ENCODE results near the gene ACADL. TPM values are rescaled to one million over a fixed set of nuclear protein-coding genes. Genes with fewer than 3 reads are reported as not detected.
"Not testable (repeated sequence)": the region's sequence is repeated elsewhere in the genome, so short reads cannot be mapped to it uniquely, and the experiment has no call there.

The ACADL gene
- total RNA-seq, 1 experiment from 2014 or later = 1.3 TPM

DNA sequence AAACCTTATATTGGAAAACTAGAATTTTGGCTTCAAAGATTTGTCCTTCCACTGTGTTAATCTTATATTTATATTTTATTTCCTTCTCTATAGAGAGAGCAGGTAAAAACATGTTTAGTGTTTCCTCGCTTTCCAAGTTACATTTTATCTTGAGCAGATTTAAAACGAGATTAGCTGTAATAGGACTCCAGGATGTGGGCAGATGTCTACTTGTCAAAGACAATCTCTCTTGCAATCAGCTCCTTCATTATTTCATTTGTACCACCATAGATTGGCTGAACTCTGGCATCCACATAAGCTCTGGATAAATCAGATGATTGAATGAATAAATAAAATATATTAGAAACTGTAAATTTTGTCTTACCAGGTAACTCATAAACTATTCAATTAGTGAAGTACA, 36.5 kb downstream of the ACADL start:
- Mint-ChIP-seq H3K27me3 (ENCODE audit: unreplicated experiment) (no peaks in the 10 kb centered on the region), H3K27ac (ENCODE audit: unreplicated experiment) (peak overlapping the region; percentile 85), H3K4me3 (ENCODE audit: low read depth, unreplicated experiment) (peak overlapping the region; percentile 44), H3K36me3 (ENCODE audit: insufficient read depth, unreplicated experiment) (peaks cover 22% of the 10 kb centered on the region), H3K4me1 (ENCODE audit: low read depth, unreplicated experiment) (peaks cover 15% of the 10 kb centered on the region), H3K9me3 (ENCODE audit: low read depth, unreplicated experiment) (peaks cover 11% of the 10 kb centered on the region)
- intact Hi-C loops (cut with micrococcal nuclease; ENCODE audit: unreplicated experiment) = loop anchor here (1.0 kb wide), 1 partner anchor 18 kb away; no protein-coding TSS in a partner anchor
- CTCF ChIA-PET = interaction anchor here (0.8 to 3.7 kb wide), 2 partner anchors 13 to 16 kb away, joined by 4 to 32 read pairs; partner anchors contain the start of gene KANSL1L
- no TSS peak for BruUV-seq (replicated peaks)
- TF ChIP-seq, protein P1, sequence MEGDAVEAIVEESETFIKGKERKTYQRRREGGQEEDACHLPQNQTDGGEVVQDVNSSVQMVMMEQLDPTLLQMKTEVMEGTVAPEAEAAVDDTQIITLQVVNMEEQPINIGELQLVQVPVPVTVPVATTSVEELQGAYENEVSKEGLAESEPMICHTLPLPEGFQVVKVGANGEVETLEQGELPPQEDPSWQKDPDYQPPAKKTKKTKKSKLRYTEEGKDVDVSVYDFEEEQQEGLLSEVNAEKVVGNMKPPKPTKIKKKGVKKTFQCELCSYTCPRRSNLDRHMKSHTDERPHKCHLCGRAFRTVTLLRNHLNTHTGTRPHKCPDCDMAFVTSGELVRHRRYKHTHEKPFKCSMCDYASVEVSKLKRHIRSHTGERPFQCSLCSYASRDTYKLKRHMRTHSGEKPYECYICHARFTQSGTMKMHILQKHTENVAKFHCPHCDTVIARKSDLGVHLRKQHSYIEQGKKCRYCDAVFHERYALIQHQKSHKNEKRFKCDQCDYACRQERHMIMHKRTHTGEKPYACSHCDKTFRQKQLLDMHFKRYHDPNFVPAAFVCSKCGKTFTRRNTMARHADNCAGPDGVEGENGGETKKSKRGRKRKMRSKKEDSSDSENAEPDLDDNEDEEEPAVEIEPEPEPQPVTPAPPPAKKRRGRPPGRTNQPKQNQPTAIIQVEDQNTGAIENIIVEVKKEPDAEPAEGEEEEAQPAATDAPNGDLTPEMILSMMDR (IDR thresholded peaks at IDR 0.05; ENCODE audit: unreplicated experiment) = no peak
- DNase-seq = no peak

DNA sequence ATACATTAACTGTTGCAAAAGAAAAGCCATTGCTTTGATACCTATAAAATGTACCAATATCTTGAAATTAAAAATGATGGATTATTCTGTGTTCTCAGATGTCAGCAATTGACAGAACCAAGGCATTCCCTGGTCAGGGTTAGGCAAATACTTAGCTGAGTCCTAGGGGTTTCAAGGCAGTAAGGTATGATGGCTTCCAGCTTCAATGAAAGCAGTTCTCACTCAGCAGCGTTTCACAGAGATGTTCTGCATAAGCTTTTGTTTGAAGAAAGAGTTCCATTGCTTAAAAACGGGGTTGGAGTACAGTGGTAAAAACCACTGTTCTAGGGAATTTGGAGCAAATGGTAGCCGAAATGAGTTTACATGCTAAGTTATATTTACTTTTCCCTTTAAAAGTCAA, 37.1 kb downstream of the ACADL start:
- Mint-ChIP-seq H3K9me3 (ENCODE audit: low read depth, unreplicated experiment) (peaks cover 14% of the 10 kb centered on the region), H3K4me3 (ENCODE audit: low read depth, unreplicated experiment) (peak overlapping the region; percentile 44), H3K27ac (ENCODE audit: unreplicated experiment) (peak overlapping the region; percentile 85), H3K27me3 (ENCODE audit: unreplicated experiment) (no peaks in the 10 kb centered on the region), H3K36me3 (ENCODE audit: insufficient read depth, unreplicated experiment) (peaks cover 22% of the 10 kb centered on the region), H3K4me1 (ENCODE audit: low read depth, unreplicated experiment) (peaks cover 9% of the 10 kb centered on the region)
- intact Hi-C loops (cut with micrococcal nuclease; ENCODE audit: unreplicated experiment) = no loop called here
- no peak for DNase-seq
- BruUV-seq (replicated peaks) = no TSS peak
- CTCF ChIA-PET = interaction anchor here (3.7 kb wide), 1 partner anchor 15 kb away, joined by 32 read pairs; the partner anchor contains the start of gene KANSL1L
- TF ChIP-seq, protein P1 (IDR thresholded peaks at IDR 0.05; ENCODE audit: unreplicated experiment) = no peak

DNA sequence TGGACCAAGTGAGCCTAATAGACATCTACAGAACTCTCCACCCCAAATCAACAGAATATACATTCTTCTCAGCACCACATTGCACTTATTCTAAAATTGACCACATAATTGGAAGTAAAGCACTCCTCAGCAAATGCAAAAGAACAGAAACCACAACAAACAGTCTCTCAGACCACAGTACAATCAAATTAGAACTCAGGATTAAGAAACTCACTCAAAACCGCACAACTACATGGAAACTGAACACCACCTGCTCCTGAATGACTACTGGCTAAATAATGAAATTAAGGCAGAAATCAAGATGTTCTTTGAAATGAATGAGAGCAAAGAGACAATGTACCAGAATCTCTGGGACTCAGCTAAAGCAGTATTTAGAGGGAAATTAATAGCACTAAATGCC, 41.3 kb downstream of the ACADL start:
- H3K4me1 Mint-ChIP-seq (ENCODE audit: low read depth, unreplicated experiment); H3K4me3 Mint-ChIP-seq (ENCODE audit: low read depth, unreplicated experiment); H3K27ac Mint-ChIP-seq (ENCODE audit: unreplicated experiment); intact Hi-C loops (cut with micrococcal nuclease; ENCODE audit: unreplicated experiment); BruUV-seq (replicated peaks); CTCF ChIA-PET; H3K27me3 Mint-ChIP-seq (ENCODE audit: unreplicated experiment); DNase-seq; H3K36me3 Mint-ChIP-seq (ENCODE audit: insufficient read depth, unreplicated experiment): not testable (repeated sequence)
- H3K9me3 Mint-ChIP-seq (ENCODE audit: low read depth, unreplicated experiment) = peaks cover 27% of the 10 kb centered on the region

DNA sequence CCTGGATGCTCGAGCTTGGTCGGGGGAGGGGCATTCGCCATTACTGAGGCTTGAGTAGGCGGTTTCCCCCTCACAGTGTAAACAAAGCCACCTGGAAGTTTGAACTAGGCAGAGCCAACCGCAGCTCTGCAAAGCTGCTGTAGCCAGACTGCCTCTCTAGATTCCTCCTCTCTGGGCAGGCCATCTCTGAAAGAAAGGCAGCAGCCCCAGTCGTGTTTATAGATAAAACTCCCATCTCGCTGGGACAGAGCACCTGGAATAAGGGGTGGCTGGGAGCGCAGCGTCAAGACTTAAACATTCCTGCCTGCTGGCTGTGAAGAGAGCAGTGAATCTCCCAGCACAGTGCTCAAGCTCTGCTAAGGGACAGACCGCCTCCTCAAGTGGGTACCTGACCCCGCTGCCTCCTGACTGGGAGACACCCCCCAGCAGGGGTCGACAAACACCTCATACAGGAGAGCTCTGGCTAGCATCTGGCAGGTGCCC, 43.6 kb downstream of the ACADL start:
- H3K27ac Mint-ChIP-seq (ENCODE audit: unreplicated experiment); DNase-seq; H3K36me3 Mint-ChIP-seq (ENCODE audit: insufficient read depth, unreplicated experiment); H3K4me1 Mint-ChIP-seq (ENCODE audit: low read depth, unreplicated experiment); H3K27me3 Mint-ChIP-seq (ENCODE audit: unreplicated experiment); BruUV-seq (replicated peaks); H3K4me3 Mint-ChIP-seq (ENCODE audit: low read depth, unreplicated experiment); intact Hi-C loops (cut with micrococcal nuclease; ENCODE audit: unreplicated experiment): not testable (repeated sequence)
- H3K9me3 Mint-ChIP-seq (ENCODE audit: low read depth, unreplicated experiment) = peaks cover 30% of the 10 kb centered on the region
- CTCF ChIA-PET = interaction anchor here (0.6 kb wide), 1 partner anchor 381 kb away, joined by 3 read pairs; no protein-coding TSS in a partner anchor

DNA sequence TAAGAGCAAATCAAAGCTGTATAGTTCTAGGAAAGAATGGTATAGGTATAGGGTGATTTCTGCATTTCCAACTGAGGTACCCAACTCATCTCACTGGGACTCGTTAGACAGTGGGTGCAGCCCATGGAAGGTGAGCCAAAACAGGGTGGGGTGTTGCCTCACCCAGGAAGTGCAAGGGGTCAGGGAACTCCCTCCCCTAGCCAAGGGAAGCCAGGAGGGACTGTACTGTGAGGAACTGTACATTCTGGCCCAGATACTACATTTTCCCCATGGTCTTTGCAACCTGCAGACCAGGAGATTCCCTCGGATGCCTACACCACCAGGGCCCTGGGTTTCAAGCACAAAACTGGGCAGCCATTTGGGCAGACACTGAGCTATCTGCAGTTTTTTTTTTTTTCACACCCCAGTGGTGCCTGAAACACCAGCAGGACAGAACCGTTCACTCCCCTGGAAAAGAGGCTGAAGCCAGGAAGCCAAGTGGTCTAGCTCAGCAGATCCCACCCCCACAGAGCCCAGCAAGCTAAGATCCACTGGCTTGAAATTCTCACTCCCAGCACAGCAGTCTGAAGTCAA, 44.1 kb downstream of the ACADL start:
- CTCF ChIA-PET = interaction anchor here (0.6 kb wide), 2 partner anchors 223 to 380 kb away, joined by 3 to 4 read pairs; no protein-coding TSS in a partner anchor
- H3K4me3 Mint-ChIP-seq (ENCODE audit: low read depth, unreplicated experiment); H3K27me3 Mint-ChIP-seq (ENCODE audit: unreplicated experiment); H3K27ac Mint-ChIP-seq (ENCODE audit: unreplicated experiment); H3K4me1 Mint-ChIP-seq (ENCODE audit: low read depth, unreplicated experiment); DNase-seq; BruUV-seq (replicated peaks); H3K36me3 Mint-ChIP-seq (ENCODE audit: insufficient read depth, unreplicated experiment); intact Hi-C loops (cut with micrococcal nuclease; ENCODE audit: unreplicated experiment): not testable (repeated sequence)
- peaks cover 30% of the 10 kb centered on the region for H3K9me3 Mint-ChIP-seq (ENCODE audit: low read depth, unreplicated experiment)
